HepG2 (cell line): Measurements from ENCODE around the gene GH2. TPM values are rescaled to one million over a fixed set of nuclear protein-coding genes. Genes with fewer than 3 reads are reported as not detected.
A peak's percentile ranks its signal among the peaks of the same experiment; 100 is the strongest.

Experiments used
- ATAC-seq: fragments of 200-7000 bp; cut with Tn5 transposase; 3 replicates; pipeline ENCODE4 v1.9.1; 2020; ENCODE audit warnings: mild to moderate bottlenecking, moderate library complexity
- BruUV-seq: library from RNA; stranded (reverse); fragments of 400-500 nt; replicated peaks from 2 replicates; lab custom pipeline; 2021; lab: Mats Ljungman, UMichigan
- CTCF ChIA-PET: fragments of 300-600 bp; formaldehyde crosslinking; extraction: SDS; loops from one replicate; lab custom pipeline; 2021; ENCODE audit warnings: low total read pairs, inconsistent platforms, low intra/inter-chr PET ratio; lab: Yijun Ruan, JAX
- POLR2A ChIA-PET: fragments of 350-600 bp; sonication (Branson Sonifier 250); formaldehyde crosslinking; loops from one replicate; lab custom pipeline; 2020; ENCODE audit warnings: antibody characterized with exemption, inconsistent platforms; lab: Yijun Ruan, JAX
- DNase-seq: peaks from one replicate; pipeline ENCODE4 v3.0.0-alpha.2; 2015; ENCODE audit warnings: low spot score
- FAIRE-seq: peaks from 3 replicates; lab custom pipeline; 2011; peaks lifted over from hg19 to GRCh38; lab: Jason Lieb, UNC
- H2AFZ ChIP-seq: one replicate; pipeline ENCODE4 v1.6.1; 2011; ENCODE audit warnings: low read length, inconsistent platforms
- H3K27ac ChIP-seq: fragments of 300-600 bp; 3 replicates; pipeline ENCODE4 v1.8.0; 2011; ENCODE audit warnings: mixed run types, mild to moderate bottlenecking, mixed read lengths, low read length, inconsistent platforms; ENCODE audit not compliant: insufficient read depth; ENCODE audit errors: extremely low read length
- H3K27me3 ChIP-seq, 2 experiments: fragments of 200-600 bp in 1 of 2; 2 replicates in 1 of 2; 3 replicates in 1 of 2; pipeline versions ENCODE4 v1.6.0 to v1.8.0; 2011; ENCODE audit warnings: low read length in 2 of 2, mild to moderate bottlenecking in 2 of 2, moderate library complexity in 2 of 2, inconsistent platforms in 1 of 2; ENCODE audit not compliant: insufficient read depth in 2 of 2, control insufficient read depth in 1 of 2
- H3K36me3 ChIP-seq, 2 experiments: fragments of 200-600 bp in 1 of 2; replicated peaks in 1 of 2; 2 replicates in 1 of 2; 3 replicates in 1 of 2; pipeline versions ENCODE4 v1.5.1 to v1.8.0; 2011; ENCODE audit warnings: low read length in 2 of 2, inconsistent platforms in 1 of 2; ENCODE audit not compliant: insufficient read depth in 2 of 2, control insufficient read depth in 1 of 2
- H3K4me1 ChIP-seq: 2 replicates; pipeline ENCODE4 v1.5.1; 2012; ENCODE audit warnings: low read length, inconsistent platforms; ENCODE audit not compliant: insufficient read depth
- H3K4me2 ChIP-seq: 2 replicates; pipeline ENCODE4 v1.6.0; 2011; ENCODE audit warnings: low read depth, low read length, inconsistent platforms
- H3K4me3 ChIP-seq, 3 experiments: fragments of 200-600 bp in 1 of 3; sonication (generic), shearing (Covaris generic) in 1 of 3; replicated peaks in 1 of 3; 2 replicates each; pipeline ENCODE4 v1.5.1; 2011 to 2016; ENCODE audit warnings: low read length in 3 of 3, inconsistent platforms in 2 of 3, low read depth in 2 of 3, mild to moderate bottlenecking in 2 of 3, control low read depth in 1 of 3, mixed read lengths in 1 of 3; ENCODE audit not compliant: insufficient read depth in 1 of 3
- H3K79me2 ChIP-seq: one replicate; pipeline ENCODE4 v1.6.1; 2011; ENCODE audit warnings: low read length, inconsistent platforms; ENCODE audit not compliant: insufficient read depth
- H3K9ac ChIP-seq: 2 replicates; pipeline ENCODE4 v1.6.0; 2011; ENCODE audit warnings: mild to moderate bottlenecking, low read depth, low read length, inconsistent platforms; ENCODE audit not compliant: insufficient read depth
- H3K9me3 ChIP-seq: 2 replicates; pipeline ENCODE4 v1.5.1; 2012; ENCODE audit warnings: mild to moderate bottlenecking, low read length
- H4K20me1 ChIP-seq: 2 replicates; pipeline ENCODE4 v1.6.0; 2011; ENCODE audit warnings: inconsistent platforms, mild to moderate bottlenecking, low read length, moderate library complexity; ENCODE audit not compliant: insufficient read depth
- ARID4A ChIP-seq: sonication (generic); formaldehyde crosslinking; IDR thresholded peaks from 2 replicates; pipeline ENCODE4 v1.5.0; 2020; ENCODE audit warnings: mild to moderate bottlenecking, missing genetic modification reagents, borderline replicate concordance
- DMAP1 ChIP-seq: IDR thresholded peaks from 2 replicates; pipeline ENCODE4 v1.6.1; 2016
- EED ChIP-seq: sonication (generic); formaldehyde crosslinking; IDR thresholded peaks from 2 replicates; pipeline ENCODE4 v1.5.0; 2020; ENCODE audit warnings: mild to moderate bottlenecking, missing genetic modification reagents
- FOXK1 ChIP-seq: sonication (generic); formaldehyde crosslinking; IDR thresholded peaks from 2 replicates; pipeline ENCODE4 v1.4.0; 2020; ENCODE audit warnings: low read depth, missing genetic modification reagents, borderline replicate concordance
- NBN ChIP-seq: fragments of 450-650 bp; conservative IDR thresholded peaks from 2 replicates; pipeline ENCODE4 v1.6.1; 2017
- NFAT5 ChIP-seq: sonication (generic); formaldehyde crosslinking; IDR thresholded peaks from 2 replicates; pipeline ENCODE4 v1.4.0; 2020; ENCODE audit warnings: missing genetic modification reagents
- PHF8 ChIP-seq: sonication (generic); formaldehyde crosslinking; IDR thresholded peaks from 2 replicates; pipeline ENCODE4 v1.5.0; 2020; ENCODE audit warnings: missing genetic modification reagents
- RAD51 ChIP-seq: fragments of 450-650 bp; IDR thresholded peaks from 2 replicates; pipeline ENCODE4 v1.6.1; 2016; ENCODE audit warnings: borderline replicate concordance
- SP140L ChIP-seq: sonication (generic); formaldehyde crosslinking; IDR thresholded peaks from 2 replicates; pipeline ENCODE4 v1.4.0; 2020; ENCODE audit warnings: missing genetic modification reagents, borderline replicate concordance
- ZNF761 ChIP-seq: sonication (generic); formaldehyde crosslinking; conservative IDR thresholded peaks from 2 replicates; pipeline ENCODE4 v1.4.0; 2020; ENCODE audit warnings: mild to moderate bottlenecking, missing genetic modification reagents
- WGBS: methylation state at CpG from one replicate; pipeline ENCODE4 v1.1.6; 2017; ENCODE audit warnings: low lambda C conversion rate; 5-methylcytosine and 5-hydroxymethylcytosine counted together
- in situ Hi-C: cut with HindIII; loops from 2 replicates; pipeline ENCODE4 v1.10.0; 2017; ENCODE audit warnings: low pct_unique_long_range_greater_than_20kb; ENCODE audit not compliant: extremely low pct_ligation_motif_present
- intact Hi-C: fragments of 100-400 bp; cut with micrococcal nuclease; formaldehyde crosslinking; loops from one replicate; pipeline ENCODE4 v1.10.0; 2022; ENCODE audit not compliant: unreplicated experiment
- polyA plus RNA-seq, 8 experiments: library from polyadenylated mRNA; depleted of rRNA in 3 of 8; stranded (reverse) in 7 of 8; unstranded in 1 of 8; fragments of >200 nt; fragmentation: Illumina TruSeq in 4 of 8; extraction: Trizol in 4 of 8; gene quantifications; 2 replicates each; pipeline versions ENCODE4 v1.2.1 to v1.2.3, GENCODE V29; 2011 to 2016; ENCODE audit warnings: low read depth in 4 of 8, missing spikeins in 1 of 8, mixed read lengths in 1 of 8; ENCODE audit not compliant: insufficient read depth in 1 of 8
- total RNA-seq, 5 experiments: library from RNA; depleted of rRNA; stranded (reverse); fragments of >200 nt; fragmentation: Illumina TruSeq; extraction: Trizol; gene quantifications; 2 replicates each; pipeline ENCODE4 v1.2.3, GENCODE V29; 2016; ENCODE audit warnings: low read depth in 1 of 5

GH2 gene
- total and polyA plus RNA-seq, 2 of the 13 experiments (the other 11 are each of a cell fraction or from before 2014, with no cell fraction given) = not detected

- WGBS = 2% methylated on average over 17 of the region's 26 CpGs
- no peak for FAIRE-seq
- no peak for TF ChIP-seq FOXK1
- TF ChIP-seq DMAP1 (CRISPR knock-in tag) = no peak; the same call in 1 of the 2 replicates
- no peak for TF ChIP-seq RAD51
- no peak for TF ChIP-seq SP140L (CRISPR knock-in tag)
- TF ChIP-seq NFAT5 = no peak
- TF ChIP-seq NBN = no peak
- peak; percentile 78 for TF ChIP-seq ARID4A (CRISPR knock-in tag)
- no peak; the same call in 1 of the 2 replicates for TF ChIP-seq EED (CRISPR knock-in tag)
- peak; percentile 70 for TF ChIP-seq PHF8 (CRISPR knock-in tag)
- 0 out of 2 replicates have a peak, but pooled peaks have one; percentile 1 for TF ChIP-seq ZNF761 (CRISPR knock-in tag)
These were observed 40.2 kb downstream of the GH2 start for GRCh38 chr17:63841350-63842172.

More at GRCh38 chr17:63841350-63842172, 40.2 kb downstream of the GH2 start:
- POLR2A ChIA-PET = interaction anchor here (1.0 to 4.4 kb wide), 4 partner anchors 10 to 220 kb away, joined by 3 to 37 read pairs (median 32); partner anchors contain the start of genes CCDC47, DDX42, FTSJ3 and MAP3K3
- Histone ChIP-seq H4K20me1 (peaks cover 10% of the 10 kb centered on the region; the same call in 1 of the 2 replicates), H3K27me3 (no peaks in the 10 kb centered on the region; a peak in 1 of 5 replicates), H3K4me1 (peaks cover 44% of the 10 kb centered on the region), H3K4me2 (peak overlapping the region; percentile 92), H2AFZ (no peak overlapping the region), H3K79me2 (peaks cover 46% of the 10 kb centered on the region), H3K9ac (peak overlapping the region; percentile 93), H3K9me3 (no peaks in the 10 kb centered on the region), H3K27ac (peak overlapping the region; percentile 92), H3K36me3 (peaks cover 8 to 14% of the 10 kb centered on the region in 2 experiments), H3K4me3 (peak overlapping the region; percentile 85 to 98 (median 97))
- in situ Hi-C loops = loop anchor here (10.0 kb wide), 1 partner anchor 663 kb away; the partner anchor contains the start of genes CEP95 and DDX5
- BruUV-seq = TSS peak; percentile 48
- CTCF ChIA-PET = no interaction called here
- ATAC-seq (peak; percentile 45), DNase-seq (peak; percentile 36)
- intact Hi-C loops = loop anchor here (1.0 to 5.0 kb wide), 2 partner anchors 14 to 69 kb away; partner anchors contain the start of genes CCDC47, DDX42, FTSJ3 and PSMC5
